Endothelial cell of umbilical vein (primary cell): ENCODE measurements around the gene CARD11. TPM values are rescaled to one million over a fixed set of nuclear protein-coding genes. Genes with fewer than 3 reads are reported as not detected.

Source experiments
- BruUV-seq: library from RNA; stranded (reverse); fragments of 400-500 nt; replicated peaks from 2 replicates; lab custom pipeline; 2021; lab: Mats Ljungman, UMichigan
- CTCF ChIA-PET: fragments of 300-600, 350-600 bp; sonication (Branson Sonifier 250); formaldehyde crosslinking; loops from one replicate; lab custom pipeline; 2021; ENCODE audit warnings: antibody characterized with exemption, inconsistent platforms; lab: Charles Lee
- POLR2A ChIA-PET: fragments of 300-600, 350-600 bp; sonication (Branson Sonifier 250); formaldehyde crosslinking; loops from one replicate; lab custom pipeline; 2021; ENCODE audit warnings: antibody characterized with exemption, inconsistent platforms; lab: Charles Lee
- DNase-seq: peaks from one replicate; pipeline ENCODE4 v3.0.0-alpha.2; 2011; ENCODE audit warnings: low read depth, low spot score
- FAIRE-seq: peaks from 2 replicates; lab custom pipeline; 2011; peaks lifted over from hg19 to GRCh38; lab: Jason Lieb, UNC
- H2AFZ ChIP-seq: 2 replicates; pipeline ENCODE4 v1.6.0; 2012; ENCODE audit warnings: low read depth, low read length, control low read depth, inconsistent platforms
- H3K27ac ChIP-seq: 2 replicates; pipeline ENCODE4 v1.5.1; 2011; ENCODE audit warnings: low read depth, mild to moderate bottlenecking, control low read depth, low read length, moderate library complexity; ENCODE audit not compliant: insufficient read depth
- H3K27me3 ChIP-seq, 2 experiments: 2 replicates each; pipeline versions ENCODE4 v1.6.0 to v1.6.1; 2011; ENCODE audit warnings: low read length in 2 of 2, mixed read lengths in 1 of 2; ENCODE audit not compliant: control insufficient read depth in 2 of 2, insufficient read depth in 2 of 2
- H3K36me3 ChIP-seq, 2 experiments: 2 replicates in 1 of 2; 3 replicates in 1 of 2; pipeline ENCODE4 v1.5.1; 2011; ENCODE audit warnings: low read length in 2 of 2, mild to moderate bottlenecking in 1 of 2, moderate library complexity in 1 of 2; ENCODE audit not compliant: control insufficient read depth in 2 of 2, insufficient read depth in 2 of 2; ENCODE audit errors: extremely low read depth in 1 of 2
- H3K4me1 ChIP-seq: 3 replicates; pipeline ENCODE4 v1.5.1; 2011; ENCODE audit warnings: mild to moderate bottlenecking, low read length; ENCODE audit not compliant: control insufficient read depth, insufficient read depth; ENCODE audit errors: extremely low read depth
- H3K4me2 ChIP-seq: 2 replicates; pipeline ENCODE4 v1.6.1; 2011; ENCODE audit warnings: low read length, control low read depth, mixed read lengths; ENCODE audit not compliant: insufficient read depth
- H3K4me3 ChIP-seq, 3 experiments: fragments of 200-600 bp in 1 of 3; sonication (generic), shearing (Covaris generic) in 1 of 3; replicated peaks in 1 of 3; 2 replicates each; pipeline ENCODE4 v1.5.1; 2011 to 2016; ENCODE audit warnings: control low read depth in 3 of 3, low read length in 3 of 3, mild to moderate bottlenecking in 2 of 3, inconsistent platforms in 1 of 3, low read depth in 1 of 3, moderate library complexity in 1 of 3; ENCODE audit not compliant: insufficient read depth in 1 of 3
- H3K79me2 ChIP-seq: 2 replicates; pipeline ENCODE4 v1.6.0; 2012; ENCODE audit warnings: low read length, inconsistent platforms; ENCODE audit not compliant: control insufficient read depth, insufficient read depth
- H3K9ac ChIP-seq: replicated peaks from 2 replicates; pipeline ENCODE3; 2011; ENCODE audit warnings: low read length, control low read depth; ENCODE audit not compliant: insufficient read depth; ENCODE audit errors: extremely low read depth
- H3K9me1 ChIP-seq: replicated peaks from 3 replicates; pipeline ENCODE4 v1.6.0; 2011; ENCODE audit warnings: mild to moderate bottlenecking, low read length; ENCODE audit not compliant: control insufficient read depth, insufficient read depth; ENCODE audit errors: extremely low read depth
- H3K9me3 ChIP-seq: replicated peaks from 2 replicates; pipeline ENCODE4 v1.5.1; 2012; ENCODE audit warnings: low read length, inconsistent platforms; ENCODE audit not compliant: control insufficient read depth, insufficient read depth
- H4K20me1 ChIP-seq: replicated peaks from 2 replicates; pipeline ENCODE3; 2011; ENCODE audit warnings: mild to moderate bottlenecking, low read length; ENCODE audit not compliant: control insufficient read depth, insufficient read depth; ENCODE audit errors: extremely low read depth
- EZH2 ChIP-seq: IDR thresholded peaks from 2 replicates; pipeline ENCODE4 v1.6.1; 2012; ENCODE audit warnings: borderline replicate concordance, low read depth, mild to moderate bottlenecking, moderate library complexity, low read length, inconsistent platforms; ENCODE audit not compliant: severe bottlenecking
- FOS ChIP-seq: IDR thresholded peaks from 2 replicates; pipeline ENCODE4 v1.6.1; 2011; ENCODE audit warnings: mild to moderate bottlenecking, low read length, moderate library complexity, borderline replicate concordance; ENCODE audit not compliant: insufficient read depth
- JUN ChIP-seq: IDR thresholded peaks from 2 replicates; pipeline ENCODE4 v1.6.1; 2011; ENCODE audit warnings: borderline replicate concordance, low read depth; ENCODE audit not compliant: insufficient read length, insufficient read depth
- MYC ChIP-seq: IDR thresholded peaks from one replicate; pipeline ENCODE4 v1.6.1; 2011; ENCODE audit warnings: mild to moderate bottlenecking, low read depth, low read length
- POLR2A ChIP-seq: IDR thresholded peaks from 2 replicates; pipeline ENCODE4 v1.6.1; 2012; ENCODE audit warnings: low read depth, mild to moderate bottlenecking, control low read depth, low read length
- POLR2AphosphoS5 ChIP-seq: IDR thresholded peaks from 2 replicates; pipeline ENCODE4 v1.6.1; 2012; ENCODE audit warnings: low read depth, mild to moderate bottlenecking, control low read depth, low read length, moderate library complexity; ENCODE audit not compliant: insufficient read depth
- dilution Hi-C: fragments of 300-500 bp; cut with MboI; formaldehyde crosslinking; loops from one replicate; pipeline ENCODE4 v1.15.0; 2019; ENCODE audit warnings: low sequenced_read_pairs; ENCODE audit not compliant: extremely low pct_ligation_motif_present
- intact Hi-C: fragments of 100-400 bp; cut with micrococcal nuclease; formaldehyde crosslinking; loops from one replicate; pipeline ENCODE4 v1.10.0; 2022
- polyA plus RNA-seq, 4 experiments: library from polyadenylated mRNA; depleted of rRNA in 3 of 4; stranded (reverse) in 3 of 4; unstranded in 1 of 4; fragments of >200 nt; gene quantifications; 2 replicates each; pipeline versions ENCODE4 v1.2.1 to v1.2.3, GENCODE V29; 2011 to 2012; ENCODE audit warnings: missing spikeins in 1 of 4
- total RNA-seq: library from RNA; stranded (reverse); gene quantifications from 2 replicates; pipeline ENCODE4 v1.2.3, GENCODE V29; 2021
- TF ChIP-seq, protein P1 (sequence below), 2 donors: IDR thresholded peaks; 1 replicate in 1 of 2; 2 replicates in 1 of 2; pipeline ENCODE4 v1.5.1; 2011; ENCODE audit warnings: low read length in 2 of 2, mild to moderate bottlenecking in 2 of 2, moderate library complexity in 2 of 2, control low read depth in 1 of 2, inconsistent platforms in 1 of 2, low read depth in 1 of 2; ENCODE audit not compliant: insufficient read depth in 1 of 2; ENCODE audit errors: extremely low read depth in 1 of 2

CARD11 gene
- total and polyA plus RNA-seq, 2 donors (not counting 3 experiments of a cell fraction or from before 2014, with no cell fraction given): 20.4 to 41.8 TPM

DNA sequence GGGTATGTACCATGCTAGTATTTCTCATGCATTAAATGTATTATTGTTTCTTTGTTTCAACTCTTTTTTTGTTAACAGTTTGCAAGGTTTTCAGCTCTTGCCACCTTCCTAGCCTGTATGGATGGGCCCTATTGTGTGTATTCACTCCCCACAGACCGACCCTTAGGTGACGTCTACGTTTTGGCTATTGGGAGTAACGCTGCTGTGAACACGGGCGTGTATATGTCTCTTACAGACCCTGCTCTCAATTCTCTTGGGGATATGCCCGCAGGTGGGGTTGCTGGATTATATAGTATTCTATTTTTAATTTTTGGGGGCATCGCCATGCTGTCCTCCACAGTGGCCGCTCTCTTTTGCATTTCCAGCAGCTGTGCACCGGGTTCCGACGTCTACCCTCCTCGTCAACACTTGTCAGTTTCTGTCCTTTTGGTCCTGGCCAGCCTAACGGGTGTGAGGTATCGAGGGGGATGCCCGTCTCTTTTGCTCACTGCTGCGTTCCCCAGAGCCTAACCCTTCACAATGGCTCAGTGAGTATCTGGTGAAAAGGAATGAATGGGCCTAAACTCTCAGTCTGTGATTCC, 135.5 kb downstream of the CARD11 start:
- ChIA-PET CTCF (no interaction called here), POLR2A (no interaction called here)
- H3K27ac ChIP-seq: no peak overlapping the region
- H3K27me3 ChIP-seq: no peaks in the 10 kb centered on the region
- peaks cover 0 to 2% of the 10 kb centered on the region in 2 experiments for H3K36me3 ChIP-seq
- no peak overlapping the region for H3K9ac ChIP-seq
- no peaks in the 10 kb centered on the region for H3K4me1 ChIP-seq
- H3K79me2 ChIP-seq: no peaks in the 10 kb centered on the region
- no peak overlapping the region for H2AFZ ChIP-seq
- no peak overlapping the region for H3K4me3 ChIP-seq
- no peaks in the 10 kb centered on the region for H3K9me3 ChIP-seq
- H4K20me1 ChIP-seq: no peaks in the 10 kb centered on the region
- DNase-seq: no peak
- no TSS peak for BruUV-seq
- intact Hi-C loops (no loop called here), dilution Hi-C loops (no loop called here)
- no peaks in the 10 kb centered on the region for H3K9me1 ChIP-seq
- no peak for FAIRE-seq
- H3K4me2 ChIP-seq: no peak overlapping the region
- TF ChIP-seq POLR2A (no peak), EZH2 (no peak), POLR2AphosphoS5 (no peak), JUN (no peak), MYC (no peak), FOS (no peak)
- TF ChIP-seq, protein P1, sequence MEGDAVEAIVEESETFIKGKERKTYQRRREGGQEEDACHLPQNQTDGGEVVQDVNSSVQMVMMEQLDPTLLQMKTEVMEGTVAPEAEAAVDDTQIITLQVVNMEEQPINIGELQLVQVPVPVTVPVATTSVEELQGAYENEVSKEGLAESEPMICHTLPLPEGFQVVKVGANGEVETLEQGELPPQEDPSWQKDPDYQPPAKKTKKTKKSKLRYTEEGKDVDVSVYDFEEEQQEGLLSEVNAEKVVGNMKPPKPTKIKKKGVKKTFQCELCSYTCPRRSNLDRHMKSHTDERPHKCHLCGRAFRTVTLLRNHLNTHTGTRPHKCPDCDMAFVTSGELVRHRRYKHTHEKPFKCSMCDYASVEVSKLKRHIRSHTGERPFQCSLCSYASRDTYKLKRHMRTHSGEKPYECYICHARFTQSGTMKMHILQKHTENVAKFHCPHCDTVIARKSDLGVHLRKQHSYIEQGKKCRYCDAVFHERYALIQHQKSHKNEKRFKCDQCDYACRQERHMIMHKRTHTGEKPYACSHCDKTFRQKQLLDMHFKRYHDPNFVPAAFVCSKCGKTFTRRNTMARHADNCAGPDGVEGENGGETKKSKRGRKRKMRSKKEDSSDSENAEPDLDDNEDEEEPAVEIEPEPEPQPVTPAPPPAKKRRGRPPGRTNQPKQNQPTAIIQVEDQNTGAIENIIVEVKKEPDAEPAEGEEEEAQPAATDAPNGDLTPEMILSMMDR (IDR thresholded peaks at IDR 0.05; ENCODE audit: extremely low read depth in 1 of 2, insufficient read depth in 1 of 2, low read depth in 1 of 2, low read length in 2 of 2): no peak
